Smooth muscle cell (in vitro differentiated cells): ENCODE data around the gene PCGF1. TPM values are rescaled to one million over a fixed set of nuclear protein-coding genes. Genes with fewer than 3 reads are reported as not detected.

ENCODE experiments used
- DNase-seq: peaks from one replicate; lab custom pipeline; 2025; ENCODE audit not compliant: unreplicated experiment; lab: John Stamatoyannopoulos, UW
- H2AFZ ChIP-seq: fragments of 200-600 bp; sonication (generic); 2 replicates; pipeline ENCODE4 v1.6.0; 2016; ENCODE audit warnings: antibody characterized with exemption, low read depth, mild to moderate bottlenecking
- H3F3A ChIP-seq: fragments of 200-600 bp; sonication (generic); 2 replicates; pipeline ENCODE4 v1.6.0; 2017; ENCODE audit warnings: antibody characterized with exemption, low read depth
- H3K27ac ChIP-seq: fragments of 200-600 bp; sonication (generic); 2 replicates; pipeline ENCODE4 v1.5.1; 2016; ENCODE audit warnings: low read depth, mild to moderate bottlenecking
- H3K27me3 ChIP-seq: fragments of 200-600 bp; sonication (generic); 2 replicates; pipeline ENCODE4 v1.6.1; 2016; ENCODE audit warnings: low read depth, mild to moderate bottlenecking
- H3K36me3 ChIP-seq: fragments of 200-600 bp; sonication (generic); 2 replicates; pipeline ENCODE4 v1.5.1; 2016; ENCODE audit warnings: low read depth
- H3K4me1 ChIP-seq: fragments of 200-600 bp; sonication (generic); 2 replicates; pipeline ENCODE4 v1.5.1; 2016; ENCODE audit warnings: low read depth
- H3K4me2 ChIP-seq: fragments of 200-600 bp; sonication (generic); 2 replicates; pipeline ENCODE4 v1.6.0; 2016; ENCODE audit warnings: mild to moderate bottlenecking
- H3K4me3 ChIP-seq: fragments of 200-600 bp; sonication (generic); 2 replicates; pipeline ENCODE4 v1.5.1; 2016; ENCODE audit warnings: mild to moderate bottlenecking
- H3K79me2 ChIP-seq: fragments of 200-600 bp; sonication (generic); 2 replicates; pipeline ENCODE4 v1.6.0; 2016; ENCODE audit warnings: low read depth, mild to moderate bottlenecking
- H3K9ac ChIP-seq: fragments of 200-600 bp; sonication (generic); 2 replicates; pipeline ENCODE4 v1.6.0; 2016; ENCODE audit warnings: low read depth
- H3K9me3 ChIP-seq: fragments of 200-600 bp; sonication (generic); replicated peaks from 2 replicates; pipeline ENCODE4 v1.5.1; 2016; ENCODE audit warnings: low read depth
- H4K20me1 ChIP-seq: fragments of 200-600 bp; sonication (generic); 2 replicates; pipeline ENCODE4 v1.6.0; 2016; ENCODE audit warnings: low read depth
- WGBS: methylation state at CpG from one replicate; pipeline ENCODE4 v1.1.7; 2016; ENCODE audit warnings: low lambda C conversion rate; 5-methylcytosine and 5-hydroxymethylcytosine counted together
- polyA plus RNA-seq: library from polyadenylated mRNA; unstranded; fragments of >200 nt; fragmentation: Nextera tagmentation; extraction: Ambion mirVana; gene quantifications from 2 replicates; pipeline ENCODE4 v1.2.1, GENCODE V29; 2016
- total RNA-seq: library from RNA; depleted of rRNA; stranded (reverse); fragments of >200 nt; gene quantifications from 2 replicates; pipeline ENCODE4 v1.2.3, GENCODE V29; 2014
- TF ChIP-seq, protein P1 (sequence below): fragments of 200-600 bp; sonication (generic); IDR thresholded peaks from 2 replicates; pipeline ENCODE4 v1.5.1; 2017; ENCODE audit warnings: borderline replicate concordance, mild to moderate bottlenecking, antibody characterized with exemption; ENCODE audit not compliant: insufficient read depth, poor library complexity, severe bottlenecking

PCGF1 gene
- total and polyA plus RNA-seq, 2 experiments from 2014 or later = 19.1 to 29.3 TPM

DNA sequence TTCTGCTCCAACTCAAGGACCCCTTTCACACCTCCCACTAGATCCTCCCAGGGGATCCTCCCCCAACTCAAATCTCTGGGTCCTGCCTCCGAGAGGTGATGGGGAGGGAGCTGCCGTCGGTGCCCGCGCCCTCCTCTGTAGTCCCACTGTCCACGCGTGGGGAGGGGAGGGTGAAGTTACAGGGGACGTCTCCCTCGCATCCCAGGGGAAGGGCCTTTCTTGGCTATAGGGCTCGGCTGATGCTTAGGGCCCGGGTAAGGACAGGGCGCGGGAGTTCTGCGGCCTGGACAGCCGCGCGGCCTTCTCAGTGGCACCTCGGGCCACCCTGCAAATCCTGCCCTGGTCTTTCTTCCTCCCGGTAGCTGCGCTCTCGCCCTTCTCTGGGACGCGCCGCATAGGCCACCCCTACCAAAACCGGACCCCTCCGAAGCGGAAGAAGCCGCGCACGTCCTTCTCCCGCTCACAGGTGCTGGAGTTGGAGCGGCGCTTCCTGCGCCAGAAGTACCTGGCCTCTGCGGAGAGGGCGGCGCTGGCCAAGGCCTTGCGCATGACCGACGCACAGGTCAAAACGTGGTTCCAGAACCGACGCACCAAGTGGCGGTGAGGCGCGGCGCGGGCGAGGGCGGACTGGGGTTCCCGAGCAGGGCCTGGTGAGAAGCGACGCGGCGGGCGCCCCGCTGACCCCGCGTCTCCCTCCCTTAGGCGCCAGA is 7.9 kb upstream of the PCGF1 start:
- TF ChIP-seq, protein P1, sequence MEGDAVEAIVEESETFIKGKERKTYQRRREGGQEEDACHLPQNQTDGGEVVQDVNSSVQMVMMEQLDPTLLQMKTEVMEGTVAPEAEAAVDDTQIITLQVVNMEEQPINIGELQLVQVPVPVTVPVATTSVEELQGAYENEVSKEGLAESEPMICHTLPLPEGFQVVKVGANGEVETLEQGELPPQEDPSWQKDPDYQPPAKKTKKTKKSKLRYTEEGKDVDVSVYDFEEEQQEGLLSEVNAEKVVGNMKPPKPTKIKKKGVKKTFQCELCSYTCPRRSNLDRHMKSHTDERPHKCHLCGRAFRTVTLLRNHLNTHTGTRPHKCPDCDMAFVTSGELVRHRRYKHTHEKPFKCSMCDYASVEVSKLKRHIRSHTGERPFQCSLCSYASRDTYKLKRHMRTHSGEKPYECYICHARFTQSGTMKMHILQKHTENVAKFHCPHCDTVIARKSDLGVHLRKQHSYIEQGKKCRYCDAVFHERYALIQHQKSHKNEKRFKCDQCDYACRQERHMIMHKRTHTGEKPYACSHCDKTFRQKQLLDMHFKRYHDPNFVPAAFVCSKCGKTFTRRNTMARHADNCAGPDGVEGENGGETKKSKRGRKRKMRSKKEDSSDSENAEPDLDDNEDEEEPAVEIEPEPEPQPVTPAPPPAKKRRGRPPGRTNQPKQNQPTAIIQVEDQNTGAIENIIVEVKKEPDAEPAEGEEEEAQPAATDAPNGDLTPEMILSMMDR = no peak
- Histone ChIP-seq H3K9me3 (no peaks in the 10 kb centered on the region), H3K27me3 (peaks cover 100% of the 10 kb centered on the region), H3K79me2 (no peaks in the 10 kb centered on the region), H3K4me1 (peaks cover 17% of the 10 kb centered on the region), H3F3A (no peaks in the 10 kb centered on the region), H2AFZ (no peak overlapping the region), H4K20me1 (no peaks in the 10 kb centered on the region), H3K36me3 (no peaks in the 10 kb centered on the region), H3K27ac (no peak overlapping the region), H3K4me3 (peak overlapping the region; percentile 26), H3K4me2 (peak overlapping the region; percentile 84), H3K9ac (no peak overlapping the region)
- no peak for DNase-seq
- 7% methylated on average over 60 of the region's 60 CpGs for WGBS

DNA sequence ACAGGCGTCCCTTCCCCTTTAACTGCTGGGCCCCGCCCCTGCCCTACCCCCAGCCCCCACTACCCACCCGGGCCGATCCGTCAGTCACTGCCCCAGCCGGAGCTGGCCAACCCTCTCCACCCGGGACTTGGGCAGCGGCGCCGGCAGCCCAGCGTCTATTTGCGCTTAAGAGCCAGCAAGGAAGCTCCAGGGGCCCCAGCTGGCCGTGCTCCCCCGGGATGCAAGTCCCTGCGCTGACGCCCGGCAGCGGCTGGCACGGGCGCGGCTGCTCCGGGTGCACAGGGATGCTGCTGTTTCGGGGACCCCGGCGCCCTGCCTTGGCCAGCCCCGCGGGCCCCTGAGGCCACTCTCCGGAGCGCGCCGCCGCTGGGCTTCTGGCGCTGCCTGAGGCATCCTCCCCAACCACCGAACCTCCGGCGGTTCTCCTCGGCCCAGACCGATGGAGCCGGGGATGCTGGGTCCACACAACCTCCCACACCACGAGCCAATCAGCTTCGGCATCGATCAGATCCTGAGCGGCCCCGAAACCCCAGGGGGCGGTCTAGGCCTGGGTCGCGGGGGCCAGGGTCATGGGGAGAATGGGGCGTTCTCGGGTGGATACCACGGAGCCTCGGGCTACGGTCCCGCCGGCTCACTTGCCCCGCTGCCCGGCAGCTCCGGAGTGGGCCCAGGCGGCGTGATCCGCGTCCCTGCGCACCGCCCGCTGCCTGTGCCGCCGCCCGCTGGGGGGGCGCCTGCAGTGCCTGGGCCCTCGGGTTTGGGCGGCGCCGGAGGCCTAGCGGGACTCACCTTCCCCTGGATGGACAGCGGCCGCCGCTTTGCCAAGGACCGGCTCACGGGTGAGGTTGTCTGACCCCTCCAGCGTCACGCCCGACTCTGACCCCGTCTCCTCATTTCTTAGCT is 7.1 kb upstream of the PCGF1 start, which contains the start of gene TLX2:
Gene TLX2, plus strand, starts transcription at position 83 of the 903 bp plus-strand sequence. Its CDS starts 357 bp downstream, at position 440.
- DNase-seq = no peak
- no peaks in the 10 kb centered on the region for H4K20me1 ChIP-seq
- no peak within 1 kb of the TSS for H3K27ac ChIP-seq
- whole genome bisulfite sequencing = 5% methylated on average over 76 of the region's 82 CpGs
- H3F3A ChIP-seq = no peaks in the 10 kb centered on the region
- H3K4me3 ChIP-seq = peak within 1 kb of the TSS; percentile 13
- peaks cover 17% of the 10 kb centered on the region for H3K4me1 ChIP-seq
- peak within 1 kb of the TSS; percentile 63 for H3K4me2 ChIP-seq
- no peaks in the 10 kb centered on the region for H3K79me2 ChIP-seq
- TF ChIP-seq, protein P1 = no peak
- H3K27me3 ChIP-seq = peaks cover 100% of the 10 kb centered on the region
- no peak within 1 kb of the TSS for H2AFZ ChIP-seq
- H3K9ac ChIP-seq = no peak within 1 kb of the TSS
- no peaks in the 10 kb centered on the region for H3K9me3 ChIP-seq
- no peaks in the 10 kb centered on the region for H3K36me3 ChIP-seq

DNA sequence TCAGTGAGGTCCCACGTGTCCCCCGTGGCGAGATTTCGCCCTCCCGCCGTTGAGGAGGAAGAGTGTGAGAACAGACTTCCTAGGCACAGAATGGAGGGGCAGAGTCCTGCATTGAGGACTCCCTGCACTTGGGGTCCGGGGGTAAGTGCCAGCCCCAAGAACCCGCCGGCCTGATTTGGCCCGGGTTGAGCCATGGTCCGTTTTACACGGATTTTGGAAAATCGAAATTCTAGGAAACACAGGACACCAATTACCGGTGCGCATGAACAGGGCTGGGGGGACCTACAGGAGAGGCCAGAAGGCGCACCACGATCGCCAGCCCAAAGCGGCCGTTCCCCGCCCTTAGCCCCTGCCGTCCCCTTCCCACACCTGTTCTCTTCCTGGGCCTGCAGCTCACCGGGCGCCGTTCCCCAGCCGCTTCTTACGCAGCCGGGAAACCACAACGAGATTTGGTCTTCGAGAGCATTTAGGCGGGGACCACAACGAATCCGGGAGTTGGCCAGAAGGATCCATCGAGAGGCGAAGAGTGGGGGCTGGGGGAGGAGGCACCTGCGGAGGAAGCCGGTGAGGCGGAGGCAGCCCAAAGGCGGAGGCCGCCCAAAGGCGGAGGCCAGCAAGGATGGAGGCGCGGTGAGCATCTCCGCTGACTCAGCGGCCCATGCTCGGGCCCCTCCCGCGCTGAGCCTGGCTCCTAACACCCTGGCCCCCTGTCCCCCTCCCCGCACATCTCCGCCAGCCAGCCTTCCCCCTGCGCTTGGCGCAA is 6.3 kb upstream of the PCGF1 start:
- peak overlapping the region; percentile 63 for H3K4me2 ChIP-seq
- H3K27me3 ChIP-seq = peaks cover 92% of the 10 kb centered on the region
- peak overlapping the region; percentile 13 for H3K4me3 ChIP-seq
- peaks cover 17% of the 10 kb centered on the region for H3K4me1 ChIP-seq
- peaks cover 4% of the 10 kb centered on the region for H3F3A ChIP-seq
- no peak overlapping the region for H3K9ac ChIP-seq
- whole genome bisulfite sequencing = 5% methylated on average over 45 of the region's 52 CpGs
- no peak overlapping the region for H3K27ac ChIP-seq
- DNase-seq = no peak
- no peaks in the 10 kb centered on the region for H3K36me3 ChIP-seq
- H4K20me1 ChIP-seq = no peaks in the 10 kb centered on the region
- TF ChIP-seq, protein P1 = no peak
- H3K9me3 ChIP-seq = no peaks in the 10 kb centered on the region
- H2AFZ ChIP-seq = no peak overlapping the region
- H3K79me2 ChIP-seq = no peaks in the 10 kb centered on the region
